ENCODE data around the gene OSMR. TPM values are rescaled to one million over a fixed set of nuclear protein-coding genes. Genes with fewer than 3 reads are reported as not detected.

The OSMR gene
- polyA plus RNA-seq, 2 of the 4 experiments (the other 2 are of a cell fraction) = 58.5 to 92.4 TPM

DNA sequence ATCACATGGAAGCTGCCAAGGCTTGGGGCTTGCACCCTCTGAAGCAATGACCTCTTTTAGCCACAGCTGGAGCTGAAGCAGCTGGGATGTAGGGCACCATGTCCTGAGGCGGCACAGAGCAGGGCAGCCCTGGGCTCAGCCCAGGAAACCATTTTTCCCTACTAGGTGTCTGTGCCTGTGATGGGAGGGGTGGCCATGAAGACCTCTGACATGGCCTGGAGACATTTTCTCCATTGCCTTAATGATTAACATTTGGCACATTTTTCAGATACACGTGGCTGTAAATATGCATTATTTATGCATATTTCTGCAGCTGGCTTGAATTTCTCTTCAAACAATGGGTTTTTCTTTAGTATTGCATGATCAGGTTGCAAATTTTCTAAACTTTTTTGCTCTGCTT, 81.7 kb downstream of the OSMR start:
- DNase-seq (ENCODE audit: low read depth in 1 of 2, low spot score in 1 of 2) (no peak), FAIRE-seq (no peak), ATAC-seq (no peak)
- Histone ChIP-seq H3K27ac (no peak overlapping the region), H3K9me3 (no peaks in the 10 kb centered on the region), H3K4me1 (no peaks in the 10 kb centered on the region), H3K4me3 (no peak overlapping the region), H3K4me2 (no peak overlapping the region)
- no peak for TF ChIP-seq RCOR1 (IDR thresholded peaks at IDR 0.05; ENCODE audit: low read depth, low read length)
- no peak for TF ChIP-seq KDM5A (IDR thresholded peaks at IDR 0.05)
- no peak for TF ChIP-seq FOSL2 (IDR thresholded peaks at IDR 0.05)
- no peak for TF ChIP-seq FOSL2 (CRISPR knock-in tag; IDR thresholded peaks at IDR 0.05)
- no peak for TF ChIP-seq CHD2 (IDR thresholded peaks at IDR 0.05; ENCODE audit: low read length, partially characterized antibody)
- no peak for TF ChIP-seq CTCF (IDR thresholded peaks at IDR 0.05)
- TF ChIP-seq POLR2AphosphoS2 (conservative IDR thresholded peaks at IDR 0.05; ENCODE audit: low read length) = no peak
- no peak for TF ChIP-seq MAZ (IDR thresholded peaks at IDR 0.05; ENCODE audit: borderline replicate concordance, low read depth, low read length)
- no peak for TF ChIP-seq NFE2L2 (conservative IDR thresholded peaks at IDR 0.05; ENCODE audit: low read length)
- TF ChIP-seq RARB (CRISPR knock-in tag; IDR thresholded peaks at IDR 0.05) = no peak
- no peak for TF ChIP-seq ELK1 (IDR thresholded peaks at IDR 0.05; ENCODE audit: low read depth, low read length)
- TF ChIP-seq REST (IDR thresholded peaks at IDR 0.05) = no peak
- no peak for TF ChIP-seq RFX5 (IDR thresholded peaks at IDR 0.05)
- TF ChIP-seq TP53 (CRISPR knock-in tag; IDR thresholded peaks at IDR 0.05) = no peak
- TF ChIP-seq HDAC2 (IDR thresholded peaks at IDR 0.05) = no peak
- no peak for TF ChIP-seq NPAS2 (CRISPR knock-in tag; IDR thresholded peaks at IDR 0.05; ENCODE audit: borderline replicate concordance)
- POLR2A ChIA-PET = no interaction called here
- CTCF ChIA-PET = interaction anchor here (0.8 kb wide), 1 partner anchor 117 kb away, joined by 3 read pairs; no protein-coding TSS in a partner anchor
- 90% methylated on average over 2 of the region's 2 CpGs for WGBS (ENCODE audit: missing lambda C conversion rate)

- ATAC-seq (no peak), DNase-seq (ENCODE audit: low read depth in 1 of 2, low spot score in 1 of 2) (no peak), FAIRE-seq (no peak)
- no peak overlapping the region for H3K4me2 ChIP-seq
- TF ChIP-seq JUNB (IDR thresholded peaks at IDR 0.05) = no peak
- no peak for TF ChIP-seq SMC3 (IDR thresholded peaks at IDR 0.05)
- TF ChIP-seq ELK1 (IDR thresholded peaks at IDR 0.05; ENCODE audit: low read depth, low read length) = no peak
- TF ChIP-seq FOSL2 (IDR thresholded peaks at IDR 0.05) = no peak
- no peak for TF ChIP-seq FOSL2 (CRISPR knock-in tag; IDR thresholded peaks at IDR 0.05)
- TF ChIP-seq HOXB5 (CRISPR knock-in tag; IDR thresholded peaks at IDR 0.05) = no peak
- TF ChIP-seq REST (IDR thresholded peaks at IDR 0.05) = no peak
- no peak for TF ChIP-seq KDM5A (IDR thresholded peaks at IDR 0.05)
- TF ChIP-seq MYC (IDR thresholded peaks at IDR 0.05; ENCODE audit: borderline replicate concordance, low read length) = no peak
- no peak for TF ChIP-seq FOSB (CRISPR knock-in tag; IDR thresholded peaks at IDR 0.05)
- no peak for TF ChIP-seq ZC3H11A (IDR thresholded peaks at IDR 0.05)
- no peak for TF ChIP-seq NPAS2 (CRISPR knock-in tag; IDR thresholded peaks at IDR 0.05; ENCODE audit: borderline replicate concordance)
- H3K4me3 ChIP-seq = no peak overlapping the region
- CTCF ChIA-PET = interaction anchor here (0.9 kb wide), 1 partner anchor 488 kb away, joined by 3 read pairs; no protein-coding TSS in a partner anchor
- WGBS (ENCODE audit: missing lambda C conversion rate) = 84% methylated on average over 2 of the region's 2 CpGs
- no peaks in the 10 kb centered on the region for H3K4me1 ChIP-seq
- H3K27ac ChIP-seq = no peak overlapping the region
- POLR2A ChIA-PET = no interaction called here
- H3K9me3 ChIP-seq = no peaks in the 10 kb centered on the region
Measured at GRCh38 chr5:38929838-38930237, 84.0 kb downstream of the OSMR start.

Measured in A549 (cell line).